HG02610 (cell line): ENCODE data around the gene BOK.

Experiments
- ATAC-seq: cut with Tn5 transposase; IDR thresholded peaks from one replicate; pipeline ENCODE4 v1.9.1; 2021; ENCODE audit warnings: mild to moderate bottlenecking, moderate library complexity; ENCODE audit not compliant: unreplicated experiment

BOK gene

DNA sequence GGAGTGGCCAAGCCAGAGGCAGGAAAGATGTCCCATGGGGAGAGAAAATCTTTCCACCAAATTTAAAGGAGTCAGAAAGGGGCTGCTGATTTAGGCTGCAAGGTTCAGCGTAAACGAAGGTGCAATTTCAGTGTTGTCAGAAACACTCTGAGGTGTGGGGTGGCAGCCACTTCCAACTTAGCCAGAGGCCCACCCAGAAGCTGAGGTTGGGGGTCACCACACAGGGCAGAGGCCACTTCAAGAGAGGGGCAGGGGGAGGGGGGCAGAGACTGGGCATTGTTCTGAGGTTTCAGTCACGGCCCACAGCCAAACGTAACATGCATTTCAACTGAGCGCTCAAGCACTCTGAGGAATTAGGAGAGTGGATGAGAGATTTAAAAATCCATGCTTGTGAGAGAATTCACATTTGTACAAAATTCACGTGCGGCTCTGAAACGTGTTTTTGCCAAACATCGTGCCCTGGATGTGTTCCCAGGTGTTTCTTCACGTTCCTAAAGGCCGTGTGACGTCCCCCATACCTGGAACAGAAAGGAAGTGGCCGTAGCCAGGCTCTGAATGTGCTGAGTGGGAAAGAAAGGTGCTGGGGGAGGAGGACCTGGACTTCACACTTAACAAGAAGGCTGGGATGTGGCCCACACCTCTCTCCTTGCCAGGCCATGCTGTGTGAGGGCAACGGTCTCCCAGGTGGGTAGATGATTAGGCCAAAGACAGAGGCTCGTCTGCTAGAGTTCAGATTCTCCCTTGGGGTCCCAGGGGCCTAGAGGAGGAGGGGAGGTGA is 19.5 kb upstream of the BOK start:
- ATAC-seq = no peak

- ATAC-seq = no peak
These were observed 18.8 kb upstream of the BOK start for GRCh38 chr2:241539616-241540374.

GRCh38 chr2:241540401-241540770 is 18.2 kb upstream of the BOK start:
- ATAC-seq = no peak

DNA sequence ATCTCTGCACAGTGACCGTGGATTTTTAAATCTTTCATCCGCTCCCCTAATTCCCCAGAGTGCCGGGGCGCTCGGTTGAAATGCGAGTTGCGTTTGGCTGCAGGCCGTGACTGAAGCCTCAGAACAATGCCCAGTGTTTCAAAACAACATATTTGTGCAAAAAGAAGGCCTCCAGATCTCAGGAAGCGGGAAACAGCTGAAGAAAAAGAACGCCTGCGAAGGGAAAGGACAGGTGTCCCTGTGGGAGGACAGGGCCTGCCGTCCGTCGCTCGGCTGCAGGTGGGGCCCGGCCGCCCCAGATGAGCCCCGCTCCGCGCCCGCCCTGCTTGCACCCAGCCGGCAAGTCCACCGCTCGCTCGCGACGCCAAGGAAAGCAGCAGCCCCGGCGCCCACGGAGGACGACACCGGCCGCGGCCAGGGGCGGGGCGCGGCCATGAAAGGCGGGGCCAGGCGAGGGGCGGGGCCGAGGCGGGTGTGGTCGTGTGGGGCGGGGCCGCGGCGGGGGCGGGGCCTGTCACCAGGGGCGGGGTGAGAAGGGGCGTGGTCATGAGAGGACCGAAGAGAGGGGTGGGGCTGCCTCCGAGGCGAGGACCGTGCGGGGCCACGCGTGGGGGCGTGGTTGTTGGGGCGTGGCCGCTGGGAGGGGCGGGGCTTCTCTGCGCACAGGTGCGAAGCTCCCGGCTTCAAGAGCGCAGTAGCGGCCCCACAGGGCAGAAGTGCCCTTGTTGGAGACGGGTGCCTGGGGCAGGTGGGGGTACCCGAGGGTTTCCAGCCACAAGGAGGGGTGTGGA is 17.6 kb upstream of the BOK start:
- ATAC-seq = no peak

DNA sequence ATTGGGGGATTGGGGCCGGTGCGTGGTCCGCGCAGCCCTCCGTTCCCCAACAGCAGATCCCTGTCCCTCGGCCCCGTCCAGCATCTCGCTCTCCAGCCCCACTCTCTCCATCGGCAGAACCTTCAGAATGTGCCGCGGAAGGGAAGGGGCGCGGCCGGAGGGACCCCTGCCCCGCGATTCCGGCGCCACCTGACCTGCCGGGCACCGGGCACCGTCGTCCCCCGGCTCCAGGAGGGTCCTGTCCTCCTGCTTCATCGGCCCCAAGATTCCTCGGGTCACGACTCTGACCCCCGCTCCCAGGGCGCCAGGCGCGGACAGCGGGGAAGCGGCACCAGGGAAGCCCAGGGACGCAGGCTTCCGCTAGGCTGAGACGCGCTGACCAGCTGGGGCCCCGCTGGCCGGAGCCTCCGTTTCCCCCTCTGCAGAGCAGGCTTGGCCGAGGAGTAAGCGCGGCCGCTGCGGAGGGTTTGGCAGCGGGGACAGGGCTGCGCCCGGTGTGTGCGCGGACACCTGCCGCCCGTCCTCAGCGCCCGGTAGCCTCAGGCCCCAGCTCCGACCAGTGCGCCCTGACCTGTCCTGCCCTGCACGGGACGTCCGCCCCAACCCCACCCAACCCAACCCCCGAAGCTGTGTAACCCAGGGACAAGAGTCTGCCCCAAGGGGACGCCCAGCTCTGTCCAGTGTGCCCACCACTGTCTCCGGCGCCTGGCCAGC is 16.8 kb upstream of the BOK start:
- no peak for ATAC-seq

- no peak for ATAC-seq
These were observed 16.3 kb upstream of the BOK start for GRCh38 chr2:241542278-241542605.

DNA sequence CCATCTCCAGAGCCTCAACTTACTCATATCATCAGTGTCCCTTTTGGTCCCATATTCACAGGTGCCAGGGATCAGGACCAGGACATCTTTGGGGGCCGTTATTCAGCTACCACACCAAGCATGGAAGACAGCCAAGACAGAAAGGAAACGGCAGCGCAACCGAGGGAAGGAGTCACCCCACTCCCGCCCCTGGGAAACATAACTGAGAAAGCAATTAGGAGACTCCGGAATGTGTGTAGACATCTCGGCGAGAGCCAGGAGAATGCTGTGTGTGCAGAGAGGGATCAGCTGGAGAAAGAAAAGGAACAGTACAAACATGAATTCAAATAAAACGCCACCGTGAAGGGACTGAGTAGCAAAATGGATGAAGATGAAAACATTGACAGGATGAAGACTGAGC is 13.4 kb upstream of the BOK start:
- ATAC-seq = no peak

GRCh38 chr2:241545523-241546473 is 12.7 kb upstream of the BOK start:
- no peak for ATAC-seq

DNA sequence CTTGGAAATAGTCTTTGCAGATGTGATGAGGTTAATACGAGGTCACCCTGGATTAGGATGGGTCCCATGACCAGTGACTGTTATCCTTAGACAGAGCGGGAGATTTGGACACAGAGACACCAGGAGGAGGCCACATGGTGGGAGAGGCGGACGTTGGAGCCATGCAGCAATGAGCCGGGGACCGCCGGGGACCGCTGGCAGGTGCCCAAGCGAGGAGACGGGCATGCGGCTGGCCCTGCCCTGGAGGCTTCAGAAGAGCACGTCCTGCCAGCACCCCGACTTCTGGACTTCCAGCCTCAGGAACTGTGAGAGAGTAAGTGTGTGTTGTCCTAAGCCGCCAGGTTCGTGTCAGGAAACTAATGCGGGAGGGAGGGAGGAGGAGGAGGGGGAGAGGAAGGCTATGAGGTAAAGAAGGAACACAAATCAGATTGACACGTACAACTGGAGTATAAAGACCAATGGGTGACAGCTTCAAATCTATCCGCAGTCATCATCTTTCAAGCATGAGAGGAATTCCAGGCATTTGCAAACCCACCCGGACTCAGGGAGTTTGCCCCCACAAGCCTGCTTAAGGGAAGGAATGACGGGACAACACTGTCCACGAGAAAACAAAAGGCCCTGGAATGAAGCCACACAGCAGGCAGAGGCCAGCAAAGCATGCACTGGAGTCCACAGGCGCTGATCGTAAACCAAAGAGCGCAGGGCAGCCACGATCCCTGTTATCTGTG is 11.6 kb upstream of the BOK start:
- ATAC-seq = no peak

DNA sequence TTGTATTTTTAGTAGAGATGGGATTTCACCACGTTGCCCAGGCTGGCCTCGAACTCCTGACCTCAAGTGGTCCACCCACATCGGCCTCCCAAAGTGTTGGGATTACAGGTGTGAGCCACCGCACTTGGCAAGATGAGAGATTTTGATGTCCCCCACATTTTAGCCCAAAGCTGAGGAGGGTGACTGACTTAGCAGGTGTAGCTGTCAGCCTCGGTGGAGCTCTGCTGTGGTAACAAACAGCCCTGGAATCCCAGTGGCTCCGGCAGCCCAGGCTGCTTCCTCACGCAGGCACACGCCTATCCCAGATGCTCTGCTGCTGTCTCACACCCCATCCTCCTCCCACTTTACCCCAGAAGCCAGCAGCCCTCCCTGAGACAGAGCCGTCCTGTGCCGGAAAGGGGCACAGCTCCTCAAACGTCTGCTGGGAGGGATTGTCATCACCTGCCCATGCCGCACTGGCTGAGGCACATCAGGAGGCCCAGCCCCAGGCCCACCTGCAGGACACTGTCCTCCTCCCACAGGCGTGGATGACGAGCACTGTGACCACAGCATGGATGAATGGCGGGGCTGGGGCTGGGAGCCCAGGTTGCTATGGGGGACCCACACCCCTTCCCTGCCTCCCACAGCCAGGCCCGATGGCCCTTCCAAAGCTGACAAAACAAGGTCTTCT is 10.6 kb upstream of the BOK start:
- ATAC-seq = no peak

DNA sequence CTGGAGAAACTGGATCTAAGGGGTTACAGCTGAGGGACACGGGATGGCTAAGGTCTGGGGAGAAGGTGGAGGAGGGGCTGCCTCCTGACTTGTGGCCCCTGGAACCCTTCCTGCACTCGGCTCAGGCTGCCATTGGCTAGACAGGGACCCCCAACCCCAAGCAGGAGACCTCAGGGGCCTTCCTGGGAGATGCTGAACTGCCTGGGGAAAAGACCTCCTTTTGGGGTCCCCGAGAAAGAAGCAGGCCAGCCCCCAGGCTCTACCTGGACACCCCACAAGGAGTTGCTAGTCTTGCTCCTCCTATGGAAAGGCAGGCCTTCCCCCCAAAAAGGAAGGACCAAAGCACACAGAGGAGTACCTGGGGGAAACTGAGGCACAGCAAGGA is 10.1 kb upstream of the BOK start:
- ATAC-seq = no peak

- no peak for ATAC-seq
These were observed 7.6 kb upstream of the BOK start for GRCh38 chr2:241550616-241551580.

DNA sequence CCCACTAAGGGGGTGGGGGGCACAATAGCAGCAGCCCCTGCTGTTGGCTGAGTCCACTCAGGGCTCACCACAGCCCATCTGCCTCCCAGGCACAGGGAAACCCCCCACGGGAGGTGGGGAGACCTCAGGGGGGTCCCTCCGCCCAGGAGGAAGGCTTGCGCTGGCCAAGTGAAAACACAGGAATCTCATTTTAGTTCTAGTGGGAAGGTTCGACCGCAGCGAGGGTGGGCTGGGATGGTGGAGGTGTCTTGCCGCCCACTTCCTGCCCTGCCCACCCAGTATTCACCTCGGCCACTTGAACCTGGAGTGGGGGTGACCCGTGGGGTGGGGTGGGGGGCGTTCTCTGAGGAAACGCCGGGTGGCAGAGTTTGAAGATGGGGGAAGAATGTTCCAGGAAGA is 6.9 kb upstream of the BOK start:
- no peak for ATAC-seq

DNA sequence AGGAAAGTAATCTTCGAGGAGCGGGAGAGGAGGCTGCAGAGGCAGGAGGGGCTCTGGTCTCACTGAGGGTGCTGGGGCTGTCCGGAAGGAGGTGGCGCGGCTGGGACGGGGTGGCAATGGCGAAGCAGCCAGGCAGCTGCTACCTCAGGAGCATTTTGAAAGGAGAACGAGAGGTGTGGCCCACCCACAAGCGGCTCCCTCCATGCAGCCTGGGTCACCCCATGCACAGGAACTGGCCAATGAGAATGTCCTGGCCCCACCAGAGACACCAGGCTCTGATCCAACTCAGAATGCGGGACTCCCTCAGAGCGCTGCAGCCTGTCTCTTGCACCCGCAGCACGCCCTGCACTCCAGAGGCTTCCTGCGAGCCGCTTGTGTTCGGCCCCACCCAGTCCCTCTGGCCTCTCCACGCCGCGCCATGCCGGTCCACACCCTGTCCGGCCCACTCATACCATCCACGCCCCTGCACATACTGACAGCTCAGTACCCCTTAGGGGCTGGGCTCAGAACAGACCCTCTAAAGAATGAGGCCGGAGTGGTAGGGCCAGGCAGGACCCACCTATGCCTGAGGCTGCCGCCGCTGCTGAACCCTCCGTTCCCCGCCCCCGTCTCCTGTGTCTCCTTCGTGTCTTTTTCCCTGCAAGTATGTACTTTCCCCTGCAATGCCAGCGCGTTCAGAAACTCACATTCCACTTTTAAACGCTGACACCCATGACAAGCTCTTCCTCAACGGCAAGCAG is 6.4 kb upstream of the BOK start:
- no peak for ATAC-seq

DNA sequence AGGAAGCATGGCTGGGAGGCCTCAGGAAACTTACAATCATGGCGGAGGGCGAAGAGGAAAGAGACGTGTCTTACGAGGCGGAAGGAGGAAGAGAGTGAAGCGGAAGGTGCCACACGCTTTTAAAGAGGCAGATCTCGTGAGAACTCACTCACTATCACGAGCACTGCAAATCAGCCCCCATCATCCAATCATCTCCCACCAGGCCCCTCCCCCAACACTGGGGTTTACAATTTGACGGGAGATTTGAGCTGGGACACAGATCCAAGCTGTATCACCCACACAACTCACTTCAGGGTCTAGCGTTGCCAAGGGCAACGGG is 5.1 kb upstream of the BOK start:
- ATAC-seq = no peak

GRCh38 chr2:241553981-241554380 is 4.6 kb upstream of the BOK start:
- ATAC-seq = no peak

- ATAC-seq = no peak
These were observed 3.8 kb upstream of the BOK start for GRCh38 chr2:241554610-241555322.
